Left ventricle myocardium superior (tissue), 1 donor: ENCODE measurements around the gene RBP7. TPM values are rescaled to one million over a fixed set of nuclear protein-coding genes. Genes with fewer than 3 reads are reported as not detected.
A peak's percentile ranks its signal among the peaks of the same experiment; 100 is the strongest.
"Not testable (repeated sequence)": the region's sequence is repeated elsewhere in the genome, so short reads cannot be mapped to it uniquely, and the experiment has no call there.

Experiments used
- ATAC-seq: fragments of 200-7000 bp; cut with Tn5 transposase; one replicate; pipeline ENCODE4 v1.9.1; 2020; ENCODE audit warnings: mild to moderate bottlenecking, moderate library complexity
- DNase-seq: peaks from one replicate; pipeline ENCODE4 v3.0.0-alpha.2; 2020
- intact Hi-C: fragments of 100-400 bp; cut with micrococcal nuclease; formaldehyde crosslinking; loops from one replicate; pipeline ENCODE4 v1.11.0; 2022
- long read RNA-seq: library from polyadenylated mRNA; unstranded; transcript quantifications from one replicate; pipeline ENCODE4 v2.0.0, GENCODE V29; 2021
- total RNA-seq: library from RNA; stranded (reverse); fragmentation: NEBNext Ultra II Directional; extraction: Animal tissue kit (Norgen Biotek cat#: 25700); gene quantifications from one replicate; pipeline ENCODE4 v1.2.1, GENCODE V29; 2021
- donor health status: DM: no; HTN: yes; CAD: no; lungs with severe emphysema.

RBP7 gene
- 31.9 TPM for total RNA-seq
- long read RNA-seq, transcript RBP7-201 (4 exons, 636 nt), result major isoform, 24 of 24 reads
- long read RNA-seq, partial matches to known transcripts, result 0 of 24 reads
- long read RNA-seq, other reads (novel, unspliced or antisense), result 0 of 24 reads

DNA sequence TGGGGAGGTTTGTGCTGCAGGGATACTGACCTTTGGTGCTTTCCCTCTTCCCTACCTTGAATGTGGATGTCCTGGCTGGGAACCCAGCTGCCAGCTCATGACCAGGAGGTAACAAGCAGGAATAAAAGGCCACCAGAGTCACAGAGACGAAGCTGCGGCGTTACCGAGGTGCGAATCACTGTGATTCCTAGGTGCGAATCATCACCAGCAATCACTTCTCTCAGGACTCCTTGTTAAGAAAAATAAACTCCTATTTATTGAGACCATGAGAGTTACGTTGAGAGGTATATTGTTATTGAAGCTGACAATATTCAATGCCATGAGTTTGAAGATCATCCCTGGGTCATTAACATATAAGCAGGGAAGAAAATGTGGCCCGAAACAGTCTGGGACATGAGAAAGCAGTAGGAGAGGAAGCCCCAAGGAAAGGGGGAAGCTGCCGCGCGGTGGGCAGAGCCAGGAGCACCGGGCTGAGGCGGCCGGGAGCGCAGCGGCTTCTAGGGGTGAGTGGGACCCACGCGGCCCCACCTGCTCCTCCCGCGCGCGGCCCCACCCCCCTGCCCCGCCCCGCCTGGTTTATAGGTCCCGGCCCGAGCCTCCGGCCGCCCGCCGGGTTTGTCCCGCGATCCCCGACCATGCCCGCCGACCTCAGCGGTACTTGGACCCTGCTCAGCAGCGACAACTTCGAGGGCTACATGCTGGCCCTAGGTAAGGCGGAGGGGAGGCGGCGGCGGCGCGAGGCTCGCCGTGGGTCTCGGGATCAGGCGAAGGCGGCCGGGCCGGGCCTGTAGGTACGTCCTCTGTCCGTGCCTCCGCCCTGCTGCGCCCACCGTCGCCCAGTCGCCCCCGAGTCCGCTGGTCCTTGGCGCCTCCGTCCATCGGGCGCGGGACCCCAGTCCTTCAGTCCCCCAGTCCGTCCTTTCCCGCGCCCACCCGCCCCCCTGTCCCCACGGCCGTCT is at the start of gene RBP7:
TSS of gene RBP7 (plus strand) at position 605 of the 959 bp plus-strand sequence. CDS start at position 636, 31 bp downstream.
- ATAC-seq (peak; percentile 78), DNase-seq (peak; percentile 56)
- intact Hi-C loops, result no loop called here

DNA sequence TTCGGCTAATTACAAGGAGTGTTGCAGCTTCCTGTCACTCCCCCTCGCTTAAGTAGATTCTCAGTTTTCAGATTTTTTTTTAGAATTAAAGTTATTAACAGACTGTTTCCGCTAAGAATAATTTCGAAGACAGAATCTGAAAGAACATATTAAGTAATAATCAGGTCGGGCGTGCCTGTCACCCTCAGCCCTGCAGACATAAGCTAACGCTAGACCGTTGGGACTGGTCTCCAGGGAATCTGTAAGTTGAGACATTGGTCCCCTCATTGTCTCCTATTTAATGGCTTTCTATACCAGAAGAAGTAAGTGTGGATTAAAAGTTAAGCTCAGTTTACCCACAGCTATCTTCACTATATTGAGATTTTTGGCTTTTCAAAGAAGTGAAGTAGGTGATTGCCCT is 39.3 kb upstream of the RBP7 start:
- ATAC-seq (no peak), DNase-seq (no peak)
- intact Hi-C loops, result no loop called here

DNA sequence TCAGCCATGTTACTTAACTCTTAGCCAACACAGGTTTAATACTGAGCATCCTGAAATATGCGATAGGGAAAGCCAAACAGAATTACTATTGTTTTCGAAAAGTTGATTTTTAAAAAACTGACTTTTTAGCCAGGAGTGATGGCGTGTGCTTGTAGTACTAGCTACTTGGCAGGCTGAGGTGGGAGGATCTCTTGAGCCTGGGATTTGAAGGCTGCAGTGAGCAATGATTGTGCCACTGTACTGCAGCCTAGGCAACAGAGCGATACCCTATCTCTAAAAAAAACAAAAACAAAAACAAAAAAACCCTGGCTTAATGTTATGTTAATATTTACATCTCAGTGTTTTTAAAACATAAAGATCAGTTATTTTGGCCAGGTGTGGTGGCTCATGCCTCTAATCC is 37.0 kb upstream of the RBP7 start:
- no peak for ATAC-seq
- no peak for DNase-seq
- intact Hi-C loops, result no loop called here

DNA sequence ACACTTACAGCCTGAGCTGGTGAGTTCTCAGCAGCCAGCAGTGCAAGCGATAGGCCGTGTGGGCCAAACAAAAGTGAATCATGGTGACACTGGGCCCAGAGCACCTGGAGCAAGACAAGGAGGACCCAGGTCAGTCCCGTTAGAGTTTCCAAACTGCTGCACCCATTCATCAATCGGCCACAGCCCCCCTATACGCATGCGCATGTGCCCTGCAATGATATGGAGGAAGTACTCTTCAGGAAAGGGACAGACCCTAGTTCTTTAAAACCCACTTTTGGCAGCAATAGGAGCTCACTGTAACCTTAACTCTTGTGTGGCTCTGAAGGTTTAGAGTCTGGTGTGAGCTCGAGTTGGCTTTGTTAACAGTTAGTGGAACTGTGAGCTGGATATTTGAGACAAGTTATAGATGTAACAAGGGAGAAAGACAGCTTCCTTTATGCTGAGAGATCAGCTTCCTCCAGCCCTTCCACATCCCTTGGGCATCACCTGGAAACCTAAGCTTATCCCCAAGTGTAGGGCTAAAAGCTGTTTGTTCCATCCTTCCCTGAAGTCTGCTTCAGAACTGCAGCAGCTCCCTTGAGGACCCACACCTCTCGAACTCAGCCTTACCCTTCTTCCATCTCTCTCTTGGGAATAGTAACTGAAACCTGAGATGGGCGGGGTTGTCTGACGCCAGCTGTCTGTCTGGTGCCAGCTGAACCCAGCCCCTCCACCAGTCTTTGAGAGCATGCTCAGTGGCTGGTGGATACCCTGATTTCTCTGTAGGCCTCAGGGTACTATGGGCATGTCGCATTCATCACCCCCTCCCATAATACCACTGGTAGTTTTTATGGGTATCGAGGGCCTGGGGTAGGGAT is 36.1 kb upstream of the RBP7 start:
- no peak for ATAC-seq
- intact Hi-C loops, result no loop called here
- DNase-seq, result no peak

DNA sequence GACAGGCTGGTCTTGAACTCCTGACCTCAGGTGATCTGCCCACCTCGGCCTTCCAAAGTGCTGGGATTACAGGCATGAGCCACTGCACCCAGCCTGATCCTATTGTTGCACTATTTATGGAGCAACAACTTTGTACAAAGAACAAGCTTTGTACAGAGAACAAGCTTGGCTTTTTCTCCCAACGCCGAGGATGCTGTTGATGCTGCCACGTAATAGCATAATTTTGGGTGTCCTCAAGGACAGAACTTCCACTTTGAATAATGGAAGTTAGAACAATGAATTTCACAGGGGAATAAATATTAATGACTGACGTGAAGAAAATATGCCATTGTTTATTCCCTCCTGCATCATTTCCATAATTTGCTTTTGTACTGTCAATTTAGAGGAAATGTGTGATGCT is 12.8 kb upstream of the RBP7 start:
- DNase-seq, result no peak
- ATAC-seq, result no peak
- intact Hi-C loops, result no loop called here

DNA sequence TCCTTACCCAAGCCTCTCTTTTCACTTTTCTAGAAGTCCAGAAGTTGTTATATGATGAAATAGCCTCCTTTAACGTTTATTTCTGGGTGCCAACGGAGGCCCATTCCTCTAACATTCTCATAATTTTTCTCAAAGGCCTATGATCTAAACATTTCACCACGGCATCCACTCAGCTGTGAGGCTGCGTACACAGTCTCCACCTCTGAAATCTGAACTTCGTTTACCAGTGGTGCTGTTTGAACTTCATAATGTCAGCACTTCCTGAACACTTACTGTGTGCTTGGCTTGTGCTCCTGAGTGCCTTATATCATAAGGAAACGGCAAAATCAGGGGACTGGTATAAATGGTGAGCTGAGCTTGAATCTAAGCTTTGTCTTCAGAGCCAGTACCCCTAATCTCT is 12.0 kb upstream of the RBP7 start:
- no peak for DNase-seq
- intact Hi-C loops, result no loop called here
- ATAC-seq, result no peak

DNA sequence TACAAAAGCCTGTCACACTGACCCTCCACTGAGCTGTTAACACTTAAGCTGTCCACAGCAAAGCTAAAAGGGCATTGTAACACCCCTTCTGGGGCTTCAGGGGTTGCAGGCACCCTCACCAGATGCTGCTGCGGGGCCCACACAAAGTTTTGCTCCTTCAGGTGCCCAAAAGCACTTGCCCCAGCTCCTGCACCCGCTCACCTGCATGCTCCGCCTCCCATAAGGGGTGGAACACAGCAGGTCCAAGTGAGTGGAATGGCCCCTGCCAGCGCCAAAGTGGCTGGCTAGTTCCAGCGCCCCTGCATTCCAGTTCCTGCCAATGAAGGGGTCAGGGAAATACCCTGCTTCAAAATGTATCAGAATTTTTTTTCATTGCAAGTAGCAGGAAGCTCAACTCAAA is 7.3 kb upstream of the RBP7 start:
- intact Hi-C loops, result no loop called here
- no peak for DNase-seq

DNA sequence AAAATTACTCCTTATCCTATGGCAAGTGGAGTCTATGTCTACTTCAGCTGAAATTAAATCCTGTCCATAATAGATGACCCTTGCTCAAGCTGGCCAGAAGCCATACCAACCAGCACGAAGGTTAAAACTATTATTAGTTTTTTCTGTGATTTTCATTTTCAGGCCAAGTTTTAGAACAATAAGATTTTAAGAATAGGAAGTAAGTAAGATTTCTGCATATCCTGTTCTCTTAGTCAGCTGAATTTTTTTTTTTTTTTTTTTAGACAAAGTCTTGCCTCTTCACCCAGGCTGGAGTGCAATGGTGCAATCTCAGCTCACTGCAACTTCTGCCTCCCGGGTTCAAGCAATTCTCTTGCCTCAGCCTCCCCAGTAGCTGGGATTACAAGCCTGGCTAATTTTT is 6.1 kb upstream of the RBP7 start:
- ATAC-seq (peak; percentile 72), DNase-seq (no peak)
- intact Hi-C loops, result no loop called here

More for the DNA sequence above, 7.3 kb upstream of the RBP7 start:
- no peak for ATAC-seq

DNA sequence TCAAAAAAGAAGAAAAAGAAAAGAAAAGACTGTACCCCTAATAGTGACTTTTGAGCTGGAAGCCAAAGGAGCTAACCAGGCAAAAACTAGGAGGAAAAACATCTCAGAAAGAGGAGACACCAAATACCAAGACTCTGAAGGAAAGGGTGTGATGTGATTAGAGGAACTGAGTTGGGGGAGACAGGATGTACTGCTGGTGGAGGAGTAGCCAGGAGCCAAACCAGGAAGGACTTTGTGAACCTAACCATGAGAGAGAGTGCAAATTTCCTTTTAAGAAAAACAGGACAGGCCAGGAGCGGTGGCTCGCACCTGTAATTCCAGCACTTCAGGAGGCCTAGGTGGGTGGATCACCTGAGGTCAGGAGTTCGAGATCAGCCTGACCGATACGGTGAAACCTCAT is 4.1 kb upstream of the RBP7 start:
- no peak for DNase-seq
- intact Hi-C loops, result no loop called here
- ATAC-seq, result peak; percentile 39

DNA sequence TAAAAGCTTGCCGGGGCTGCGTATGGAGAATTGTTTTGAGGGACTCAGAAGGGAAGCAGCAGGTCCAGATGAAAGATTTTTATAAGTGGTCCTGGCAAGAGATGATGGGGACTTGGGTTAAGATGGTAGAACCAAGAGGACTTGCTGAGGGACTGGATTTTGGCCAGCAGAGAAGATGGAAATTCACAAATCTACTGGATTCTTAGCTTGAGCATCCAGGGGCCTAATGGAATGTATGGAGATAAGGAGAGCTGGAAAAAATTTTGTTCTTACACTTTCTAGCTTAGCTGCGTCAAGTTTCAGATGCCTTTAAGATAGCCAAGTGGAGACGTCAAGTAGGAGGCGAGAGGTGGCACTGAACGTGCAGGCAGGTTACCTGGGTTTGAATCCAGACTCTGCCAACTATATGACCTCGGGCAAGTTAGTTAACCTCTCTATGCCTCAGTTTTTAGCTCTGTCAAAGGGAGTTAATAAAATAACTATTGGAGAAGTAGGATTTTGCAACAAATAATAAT is 3.4 kb upstream of the RBP7 start:
- intact Hi-C loops, result no loop called here

DNA sequence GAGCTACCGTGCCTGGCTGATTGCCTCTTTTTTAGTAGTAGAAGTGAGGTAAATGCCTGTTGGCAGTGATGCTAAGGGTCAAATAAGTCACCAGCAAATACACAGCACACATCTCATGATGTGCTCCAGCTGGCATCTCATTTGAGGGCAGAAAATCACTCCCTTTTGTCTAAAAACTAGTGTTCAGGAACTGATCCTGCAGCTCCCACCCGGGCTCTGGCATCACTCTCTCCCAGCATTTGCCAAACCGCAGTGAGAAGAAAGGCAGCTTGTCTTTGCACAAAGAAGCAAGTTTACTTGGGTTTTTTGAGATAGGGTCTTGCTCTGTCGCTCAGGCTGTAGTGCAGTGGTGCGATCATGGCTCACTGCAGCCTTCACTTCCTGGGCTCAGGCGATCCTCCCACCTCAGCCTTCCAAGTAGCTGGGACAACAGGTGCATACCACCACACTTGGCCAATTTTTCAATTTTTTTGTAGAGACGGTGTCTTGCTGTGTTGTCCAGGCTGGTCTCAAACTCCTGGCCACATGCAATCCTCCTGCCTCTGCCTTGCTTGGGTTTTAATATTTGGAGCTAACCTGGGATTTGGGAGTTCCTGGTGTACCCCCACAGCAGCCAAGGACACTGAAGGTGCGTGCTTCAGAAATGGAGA is 4.1 kb downstream of the RBP7 start:
- ATAC-seq, result no peak
- DNase-seq, result no peak
- intact Hi-C loops, result no loop called here

More for the DNA sequence above, 3.4 kb upstream of the RBP7 start:
- DNase-seq (no peak), ATAC-seq (no peak)

DNA sequence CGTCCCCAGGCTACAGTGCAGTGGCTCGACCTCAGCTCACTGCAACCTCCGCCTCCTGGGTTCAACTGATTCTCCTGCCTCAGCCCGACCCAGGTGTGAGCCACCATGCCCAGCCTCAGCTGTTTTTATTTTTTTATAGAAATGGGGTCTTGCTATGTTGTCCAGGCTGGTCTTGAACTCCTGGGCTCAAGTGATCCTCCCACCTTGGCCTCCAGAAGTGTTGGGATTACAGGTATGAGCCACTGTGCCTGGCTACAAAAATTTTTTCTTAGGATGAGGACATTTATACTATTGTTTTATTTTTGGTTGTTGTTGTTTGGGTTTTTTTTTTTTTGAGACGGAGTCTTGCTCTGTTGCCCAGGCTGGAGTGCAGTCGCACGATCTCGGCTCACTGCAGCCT is 8.2 kb downstream of the RBP7 start:
- intact Hi-C loops, ATAC-seq, DNase-seq: not testable (repeated sequence)

DNA sequence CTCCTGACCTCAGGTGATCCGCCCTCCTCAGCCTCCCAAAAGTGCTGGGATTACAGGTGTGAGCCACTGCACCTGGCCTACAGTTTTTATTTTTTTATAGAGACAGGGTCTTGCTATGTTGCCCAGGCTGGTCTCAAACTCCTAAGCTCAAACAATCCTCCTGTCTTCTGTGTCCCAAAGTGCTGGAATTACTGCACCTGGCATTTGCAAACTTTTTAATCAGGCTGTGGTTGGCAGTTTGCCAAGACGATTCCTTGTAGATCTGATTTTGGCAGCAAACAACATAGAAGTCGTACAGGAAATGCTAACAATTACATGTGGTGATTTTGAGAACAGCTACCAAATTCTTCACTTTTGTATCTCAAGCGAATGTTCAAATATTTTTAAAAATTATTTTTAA is 10.1 kb downstream of the RBP7 start:
- DNase-seq (no peak), ATAC-seq (no peak)
- intact Hi-C loops, result no loop called here

DNA sequence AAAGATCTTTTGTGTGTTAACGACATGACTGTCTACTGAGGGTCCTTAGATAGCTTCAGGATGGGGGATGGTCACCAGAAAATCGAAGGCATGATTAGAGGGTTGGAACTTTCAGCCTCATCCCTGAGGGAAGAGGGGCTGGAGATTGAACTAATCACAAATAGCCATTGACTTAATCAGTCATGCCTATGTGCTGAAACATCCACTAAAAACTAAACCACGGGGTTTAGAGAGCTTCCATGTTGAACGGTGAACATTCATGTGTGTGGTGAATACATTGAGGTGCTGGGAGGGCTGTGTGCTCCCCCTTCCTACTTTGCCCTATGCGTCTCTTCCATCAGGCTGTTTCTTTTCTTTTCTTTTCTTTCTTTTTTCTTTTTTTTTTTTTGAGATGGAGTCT is 17.0 kb downstream of the RBP7 start:
- no peak for DNase-seq
- ATAC-seq, result no peak
- intact Hi-C loops, result no loop called here

DNA sequence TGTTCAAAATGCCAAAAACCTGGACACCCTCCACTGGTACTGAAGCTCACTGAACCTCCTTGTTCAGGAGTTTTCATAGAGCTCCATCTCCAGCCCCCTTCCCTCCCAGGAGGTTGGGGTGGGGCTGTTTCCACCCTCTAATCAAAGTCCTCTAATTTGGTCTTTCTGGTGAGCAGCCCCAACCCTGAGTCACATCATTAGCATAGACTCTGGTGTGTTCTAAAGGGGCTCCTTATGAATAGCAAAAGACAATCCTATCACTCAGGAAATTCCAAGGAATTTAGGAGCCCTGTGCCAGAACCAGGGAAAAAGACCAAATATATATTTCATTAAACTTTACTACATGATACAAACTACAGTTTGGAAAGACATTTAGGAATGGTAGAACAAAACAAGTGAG is 22.5 kb downstream of the RBP7 start:
- DNase-seq (no peak), ATAC-seq (no peak)
- intact Hi-C loops, result no loop called here

DNA sequence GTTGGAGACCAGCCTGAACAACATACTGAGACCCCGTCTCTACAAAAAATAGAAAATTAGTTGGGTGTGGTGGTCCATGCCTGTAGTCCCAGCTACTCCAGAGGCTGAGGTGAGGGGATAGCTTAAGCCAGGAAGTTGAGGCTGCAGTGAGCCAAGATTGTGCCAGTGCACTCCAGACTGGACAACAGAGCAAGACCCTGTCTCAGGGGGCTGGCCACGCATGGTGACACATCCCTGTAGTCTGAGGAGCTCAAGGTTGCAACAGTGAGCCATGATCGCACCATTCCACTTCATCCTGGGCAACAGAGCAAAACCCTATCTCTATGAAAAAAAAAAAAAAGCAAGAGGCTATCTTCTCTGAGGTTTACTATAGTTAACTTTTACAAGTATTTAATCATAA is 23.1 kb downstream of the RBP7 start:
- intact Hi-C loops, result no loop called here
- DNase-seq (no peak), ATAC-seq (no peak)

DNA sequence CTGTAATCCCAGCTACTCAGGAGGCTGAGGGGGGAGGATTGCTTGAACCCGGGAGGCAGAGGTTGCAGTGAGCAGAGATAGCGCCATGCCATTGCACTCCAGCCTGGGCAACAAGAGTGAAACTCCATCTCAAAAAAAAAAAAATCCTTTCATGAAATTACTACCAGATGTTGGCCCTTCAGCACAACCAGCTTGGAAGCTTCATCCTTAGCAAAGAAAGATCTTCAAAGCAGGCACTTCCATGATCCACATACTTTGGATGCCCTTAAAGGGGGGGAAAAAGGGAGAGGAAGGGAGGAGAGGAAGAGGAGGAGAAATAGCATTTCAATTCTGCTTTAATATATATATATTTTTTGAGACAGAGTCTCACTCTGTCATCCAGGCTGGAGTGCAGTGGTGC is 23.6 kb downstream of the RBP7 start:
- intact Hi-C loops, DNase-seq, ATAC-seq: not testable (repeated sequence)

DNA sequence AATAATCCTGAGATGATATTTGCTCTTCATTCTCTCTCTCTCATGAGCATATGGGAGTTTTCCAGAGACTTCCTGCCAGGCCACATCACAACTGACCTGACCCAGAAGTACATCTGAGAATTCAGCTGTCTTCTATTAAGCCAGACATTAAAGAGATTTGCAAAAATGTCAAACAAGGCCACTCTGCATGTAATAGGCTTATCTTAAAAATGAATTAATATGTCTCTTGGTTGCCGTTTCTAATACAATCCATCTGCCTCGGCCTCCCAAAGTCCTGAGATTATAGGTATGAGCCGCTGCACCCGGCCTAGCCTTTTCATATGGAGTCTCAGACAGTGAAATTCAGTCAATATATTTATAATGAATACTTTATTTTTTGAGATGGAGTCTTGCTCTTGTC is 25.0 kb downstream of the RBP7 start:
- DNase-seq, intact Hi-C loops, ATAC-seq: not testable (repeated sequence)

DNA sequence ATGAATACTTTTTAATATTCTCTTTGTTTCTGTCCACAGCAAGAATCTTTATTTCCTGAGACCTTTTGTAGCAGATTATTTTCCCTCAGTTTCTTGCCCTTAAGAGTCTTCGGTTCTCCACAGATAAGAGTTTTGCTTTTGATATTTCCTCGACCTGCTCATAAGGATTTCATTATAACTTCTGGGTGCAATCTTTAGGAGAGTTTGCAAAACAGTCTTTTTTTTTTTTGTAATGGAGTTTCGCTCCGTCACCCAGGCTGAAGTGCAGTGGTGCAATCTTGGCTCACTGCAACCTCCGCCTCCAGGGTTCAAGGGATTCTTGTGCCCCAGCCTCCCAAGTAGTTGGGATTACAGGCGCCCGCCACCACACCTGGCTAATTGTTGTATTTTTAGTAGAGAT is 25.6 kb downstream of the RBP7 start:
- DNase-seq (no peak), ATAC-seq (no peak)
- intact Hi-C loops, result no loop called here
